ENCODE results near the gene PRSS12. TPM values are rescaled to one million over a fixed set of nuclear protein-coding genes. Genes with fewer than 3 reads are reported as not detected.

PRSS12 gene
- total and polyA plus RNA-seq, 2 donors from 2014 or later = 0.54 to 1.1 TPM

- DNase-seq (no peak), FAIRE-seq (no peak)
- intact Hi-C loops (cut with DNase I) = no loop called here
Measured at GRCh38 chr4:118361192-118361591, 8.4 kb upstream of the PRSS12 start.

GRCh38 chr4:118360106-118360505 is 7.3 kb upstream of the PRSS12 start:
- FAIRE-seq = no peak

More at GRCh38 chr4:118361192-118361591, 8.4 kb upstream of the PRSS12 start:
- Histone ChIP-seq H3K27me3 (ENCODE audit: control insufficient read depth, insufficient read depth, low read length) (no peaks in the 10 kb centered on the region), H3K36me3 (ENCODE audit: control insufficient read depth in 2 of 3, insufficient read depth in 3 of 3, low read length in 3 of 3) (no peaks in the 10 kb centered on the region), H3K9me3 (ENCODE audit: control insufficient read depth in 2 of 3, insufficient read depth in 1 of 3, low read length in 3 of 3) (no peaks in the 10 kb centered on the region), H3K4me3 (ENCODE audit: low read length in 3 of 3) (no peak overlapping the region), H3K4me1 (ENCODE audit: control insufficient read depth in 2 of 3, insufficient read depth in 2 of 3, low read depth in 1 of 3, low read length in 3 of 3) (no peaks in the 10 kb centered on the region), H3K9ac (ENCODE audit: low read length in 3 of 3) (no peak overlapping the region), H3K27ac (ENCODE audit: low read depth in 2 of 2, low read length in 2 of 2) (no peak overlapping the region)
- TF ChIP-seq CTCF (IDR thresholded peaks at IDR 0.05; ENCODE audit: borderline replicate concordance, extremely low read depth, insufficient read depth) = no peak

GRCh38 chr4:118357601-118358000 is 4.8 kb upstream of the PRSS12 start:
- Histone ChIP-seq H3K27ac (ENCODE audit: low read depth in 2 of 2, low read length in 2 of 2) (no peak overlapping the region), H3K4me3 (ENCODE audit: low read length in 3 of 3) (no peak overlapping the region), H3K36me3 (ENCODE audit: control insufficient read depth in 2 of 3, insufficient read depth in 3 of 3, low read length in 3 of 3) (no peaks in the 10 kb centered on the region), H3K9ac (ENCODE audit: low read length in 3 of 3) (no peak overlapping the region), H3K9me3 (ENCODE audit: control insufficient read depth in 2 of 3, insufficient read depth in 1 of 3, low read length in 3 of 3) (no peaks in the 10 kb centered on the region), H3K27me3 (ENCODE audit: control insufficient read depth, insufficient read depth, low read length) (no peaks in the 10 kb centered on the region), H3K4me1 (ENCODE audit: control insufficient read depth in 2 of 3, insufficient read depth in 2 of 3, low read depth in 1 of 3, low read length in 3 of 3) (peaks cover 0 to 3% (median 0%) of the 10 kb centered on the region in 3 donors)
- DNase-seq (no peak), FAIRE-seq (no peak)
- no peak for TF ChIP-seq CTCF (IDR thresholded peaks at IDR 0.05; ENCODE audit: borderline replicate concordance, extremely low read depth, insufficient read depth)
- intact Hi-C loops (cut with DNase I) = no loop called here

More at GRCh38 chr4:118360106-118360505, 7.3 kb upstream of the PRSS12 start:
- DNase-seq = no peak
- Histone ChIP-seq H3K27me3 (ENCODE audit: control insufficient read depth, insufficient read depth, low read length) (no peaks in the 10 kb centered on the region), H3K4me1 (ENCODE audit: control insufficient read depth in 2 of 3, insufficient read depth in 2 of 3, low read depth in 1 of 3, low read length in 3 of 3) (no peaks in the 10 kb centered on the region), H3K27ac (ENCODE audit: low read depth in 2 of 2, low read length in 2 of 2) (no peak overlapping the region), H3K36me3 (ENCODE audit: control insufficient read depth in 2 of 3, insufficient read depth in 3 of 3, low read length in 3 of 3) (no peaks in the 10 kb centered on the region), H3K9me3 (ENCODE audit: control insufficient read depth in 2 of 3, insufficient read depth in 1 of 3, low read length in 3 of 3) (no peaks in the 10 kb centered on the region), H3K4me3 (ENCODE audit: low read length in 3 of 3) (no peak overlapping the region), H3K9ac (ENCODE audit: low read length in 3 of 3) (no peak overlapping the region)
- TF ChIP-seq CTCF (IDR thresholded peaks at IDR 0.05; ENCODE audit: borderline replicate concordance, extremely low read depth, insufficient read depth) = no peak
- intact Hi-C loops (cut with DNase I) = no loop called here

- DNase-seq (no peak), FAIRE-seq (no peak)
- TF ChIP-seq CTCF (IDR thresholded peaks at IDR 0.05; ENCODE audit: borderline replicate concordance, extremely low read depth, insufficient read depth) = no peak
- Histone ChIP-seq H3K9ac (ENCODE audit: low read length in 3 of 3) (no peak overlapping the region), H3K36me3 (ENCODE audit: control insufficient read depth in 2 of 3, insufficient read depth in 3 of 3, low read length in 3 of 3) (no peaks in the 10 kb centered on the region), H3K27ac (ENCODE audit: low read depth in 2 of 2, low read length in 2 of 2) (no peak overlapping the region), H3K4me3 (ENCODE audit: low read length in 3 of 3) (no peak overlapping the region), H3K9me3 (ENCODE audit: control insufficient read depth in 2 of 3, insufficient read depth in 1 of 3, low read length in 3 of 3) (no peaks in the 10 kb centered on the region), H3K4me1 (ENCODE audit: control insufficient read depth in 2 of 3, insufficient read depth in 2 of 3, low read depth in 1 of 3, low read length in 3 of 3) (peaks cover 0 to 3% (median 0%) of the 10 kb centered on the region in 3 donors), H3K27me3 (ENCODE audit: control insufficient read depth, insufficient read depth, low read length) (no peaks in the 10 kb centered on the region)
- intact Hi-C loops (cut with DNase I) = no loop called here
Measured at GRCh38 chr4:118356731-118357130, 3.9 kb upstream of the PRSS12 start.

All from kidney (tissue), 14 donors.